GM19239 (cell line): ENCODE data around the gene BAZ1B.

ENCODE experiments used
- DNase-seq: peaks from one replicate; pipeline ENCODE4 v3.0.0; 2011; ENCODE audit warnings: low spot score; ENCODE audit not compliant: insufficient read length
- FAIRE-seq: peaks from 2 replicates; lab custom pipeline; 2011; peaks lifted over from hg19 to GRCh38; lab: Jason Lieb, UNC

Gene BAZ1B

DNA sequence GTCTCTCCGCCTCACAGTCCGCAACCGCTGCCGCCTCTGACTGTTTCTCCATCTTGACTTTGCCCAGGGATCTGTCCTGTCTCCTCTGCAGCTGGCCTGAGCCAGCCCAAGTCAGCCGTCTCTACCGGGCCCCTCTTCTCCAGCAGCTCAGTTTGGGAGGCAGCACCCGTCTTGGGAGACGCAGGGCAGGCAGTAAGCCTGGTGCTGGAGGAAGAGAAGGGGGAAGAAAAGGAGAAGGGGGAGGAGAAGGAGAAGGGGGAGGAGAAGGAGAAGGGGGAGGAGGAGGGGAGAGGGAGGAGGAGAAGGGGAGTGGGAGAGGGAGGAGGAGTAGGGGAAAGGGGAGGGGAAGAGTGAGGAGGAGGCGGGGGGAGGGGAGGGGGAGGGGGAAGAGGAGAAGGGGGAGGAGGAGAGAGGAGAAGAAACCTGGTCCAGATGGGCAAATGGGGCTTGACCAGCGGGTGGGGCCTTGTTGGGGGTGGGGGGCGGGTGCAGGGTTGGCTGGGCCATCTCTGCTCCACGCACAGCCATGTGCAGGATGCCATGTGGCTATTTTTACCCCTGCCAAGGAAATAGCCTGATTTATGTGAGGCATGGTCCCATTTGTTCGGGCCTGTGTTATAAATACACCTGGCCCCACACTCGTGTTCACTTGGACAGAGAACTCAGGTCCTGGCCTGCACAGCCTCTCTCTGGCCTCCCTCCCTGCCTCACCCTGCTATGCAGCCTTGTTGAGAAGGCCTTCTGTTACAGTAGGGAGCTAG is 124.4 kb downstream of the BAZ1B start:
- DNase-seq: no peak
- no peak for FAIRE-seq

DNA sequence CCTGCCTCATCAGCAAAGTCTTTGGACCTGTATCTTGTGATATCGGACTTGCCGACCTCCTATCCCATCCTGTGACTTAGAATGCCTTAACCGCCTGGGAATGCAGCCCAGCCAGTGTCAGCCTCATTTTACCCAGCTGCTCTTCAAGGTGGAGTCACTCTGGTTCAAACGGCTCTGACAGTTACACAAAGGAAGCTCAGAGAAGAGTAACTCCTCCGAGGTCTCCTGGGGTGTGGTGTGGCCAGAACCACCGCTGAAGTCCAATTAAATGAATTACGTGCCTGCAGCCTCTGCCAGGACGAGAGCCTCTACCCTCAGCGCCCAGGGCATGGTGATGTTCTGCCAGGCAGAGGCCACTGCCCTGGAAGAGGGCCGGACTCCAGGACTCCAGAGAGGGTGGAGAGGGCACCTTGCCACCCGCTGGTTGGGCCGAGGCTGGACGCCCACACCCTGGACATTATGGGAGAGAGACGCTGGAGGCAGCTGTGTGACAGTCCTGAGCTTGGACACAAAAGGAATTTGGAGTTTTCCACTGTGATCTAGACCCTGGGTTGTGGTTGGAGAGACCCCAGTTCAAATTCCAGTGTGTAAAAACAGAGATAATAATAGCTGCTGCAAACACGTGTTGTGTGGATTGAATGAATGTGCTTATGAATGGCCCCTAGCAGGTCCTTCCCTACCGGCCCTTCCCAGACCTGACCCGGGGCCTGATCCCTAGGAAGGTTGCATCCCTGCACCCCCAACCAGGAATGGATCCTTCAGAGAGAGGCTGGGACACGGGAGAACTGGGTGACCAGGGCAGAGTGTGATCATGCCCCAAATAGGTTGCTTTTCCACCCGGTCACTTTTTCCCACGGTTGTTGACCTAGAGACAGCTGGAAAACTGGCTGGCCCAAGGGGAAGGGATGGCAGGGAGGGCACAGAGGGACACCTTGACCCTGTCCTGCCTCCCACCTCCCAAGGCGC is 126.3 kb downstream of the BAZ1B start:
- DNase-seq: no peak
- FAIRE-seq: no peak

DNA sequence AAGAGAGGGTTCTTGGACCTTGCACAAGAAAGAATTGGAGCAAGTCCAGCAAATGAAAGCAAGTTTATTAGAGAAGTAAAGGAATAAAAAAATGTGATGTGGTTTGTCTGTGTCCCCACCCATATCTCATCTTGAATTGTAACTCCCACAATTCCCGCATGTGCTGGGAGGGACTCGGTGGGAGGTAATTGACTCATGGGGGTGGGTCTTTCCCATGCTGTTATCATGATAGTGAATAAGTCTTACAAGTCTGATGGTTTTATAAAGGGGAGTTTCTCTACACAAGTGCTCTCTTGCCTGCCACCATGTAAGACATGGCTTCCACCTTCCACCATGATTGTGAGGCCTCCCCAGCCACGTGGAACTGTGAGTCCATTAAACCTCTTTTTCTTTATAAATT is 127.7 kb downstream of the BAZ1B start:
- no peak for FAIRE-seq
- no peak for DNase-seq

DNA sequence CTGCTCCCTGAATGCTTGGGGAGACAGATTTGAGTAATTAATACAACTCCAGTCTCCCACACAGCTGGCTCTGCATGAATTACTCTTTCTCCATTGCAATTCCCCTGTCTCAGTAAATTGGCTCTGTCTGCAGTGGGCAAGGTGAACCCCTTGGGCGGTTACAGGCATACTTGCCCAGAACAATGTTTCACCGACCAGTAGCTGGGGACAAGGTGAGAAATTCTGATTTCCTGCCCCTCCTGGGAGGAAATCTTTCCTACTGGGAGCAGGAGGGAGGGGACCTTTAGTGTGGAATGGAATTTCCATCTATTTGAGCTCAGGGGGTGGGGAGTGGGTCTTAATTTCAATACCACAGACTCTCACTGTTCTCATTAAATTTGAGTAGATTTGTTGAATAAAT is 130.7 kb downstream of the BAZ1B start:
- no peak for DNase-seq
- no peak for FAIRE-seq
